ENCODE results near the gene IGDCC3.

GRCh38 chr15:65408324-65409035 is 30.7 kb upstream of the IGDCC3 start:
- TF ChIP-seq CTCF (IDR thresholded peaks at IDR 0.05; ENCODE audit: control extremely low read depth in 1 of 3, insufficient read depth in 1 of 3, low read depth in 1 of 3, low read length in 3 of 3): no peak
- no peak for TF ChIP-seq POLR2A (IDR thresholded peaks at IDR 0.05; ENCODE audit: control extremely low read depth in 1 of 2, low read depth in 2 of 2, low read length in 2 of 2)
- no peak for TF ChIP-seq RXRA (IDR thresholded peaks at IDR 0.05; ENCODE audit: insufficient read depth, low read depth, low read length)
- no peak for TF ChIP-seq YY1 (IDR thresholded peaks at IDR 0.05; ENCODE audit: low read depth, low read length)
- no peak for TF ChIP-seq HDAC2 (IDR thresholded peaks at IDR 0.05; ENCODE audit: borderline replicate concordance in 1 of 2, low read depth in 2 of 2, low read length in 2 of 2)
- TF ChIP-seq ATF3 (IDR thresholded peaks at IDR 0.05; ENCODE audit: insufficient read depth, low read depth, low read length): no peak
- no peak for TF ChIP-seq EZH2 (IDR thresholded peaks at IDR 0.05; ENCODE audit: low read depth, low read length, severe bottlenecking)
- no peak for TF ChIP-seq POLR2AphosphoS5 (IDR thresholded peaks at IDR 0.05; ENCODE audit: low read depth, low read length)
- TF ChIP-seq GABPA (IDR thresholded peaks at IDR 0.05; ENCODE audit: borderline replicate concordance, insufficient read depth, low read length): no peak
- no peak for TF ChIP-seq EGR1 (IDR thresholded peaks at IDR 0.05; ENCODE audit: borderline replicate concordance, low read depth, low read length)
- no peak for TF ChIP-seq JUND (IDR thresholded peaks at IDR 0.05; ENCODE audit: low read length)

Measured in H1 (cell line).